ENCODE results near the gene RIN1.

RIN1 gene

DNA sequence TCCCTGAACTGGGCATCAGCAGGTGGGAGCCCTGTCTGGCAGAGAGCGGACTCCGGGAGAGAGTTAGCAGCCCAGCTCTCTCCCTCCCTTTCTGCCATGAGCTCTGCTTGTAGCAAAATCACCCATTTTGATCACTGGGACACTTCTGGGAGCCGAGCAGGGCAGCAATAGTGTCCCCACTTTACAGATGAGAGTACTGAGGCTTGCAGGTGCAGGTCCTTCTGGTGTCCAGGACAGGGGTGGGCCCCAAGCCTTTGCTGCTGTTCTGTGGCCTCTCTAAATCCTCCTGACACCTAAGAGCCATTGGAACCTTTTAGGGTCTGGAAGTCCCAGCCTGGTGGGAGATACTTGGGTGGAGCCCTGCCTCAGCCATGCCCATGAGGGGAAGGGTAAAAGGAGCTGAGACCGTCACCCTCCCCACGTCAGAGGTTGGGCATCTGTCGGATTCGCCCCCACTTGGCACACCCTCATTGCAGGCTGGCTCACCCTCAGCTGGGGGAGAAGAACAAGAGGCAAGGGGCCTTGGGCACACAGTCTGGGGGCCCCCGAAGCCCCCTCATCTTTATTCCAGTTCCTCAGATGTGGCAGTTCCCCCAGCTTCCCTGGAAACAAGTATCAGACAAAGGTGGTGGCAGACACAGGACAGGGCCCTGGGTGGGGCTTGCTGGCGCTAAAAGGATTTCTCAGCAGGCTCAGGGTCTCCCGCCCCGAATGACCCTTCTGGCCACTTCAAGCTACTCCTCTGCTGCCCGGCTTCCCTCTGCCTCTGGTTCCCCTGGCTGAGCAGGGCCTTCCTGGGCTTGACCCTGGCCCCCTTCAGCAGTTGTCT lies 4.5 kb downstream of the RIN1 start:
- DNase-seq (ENCODE audit: low read depth), result no peak
- no peak overlapping the region for H3K4me3 ChIP-seq (ENCODE audit: low read depth, low read length)
- TF ChIP-seq, protein P1, sequence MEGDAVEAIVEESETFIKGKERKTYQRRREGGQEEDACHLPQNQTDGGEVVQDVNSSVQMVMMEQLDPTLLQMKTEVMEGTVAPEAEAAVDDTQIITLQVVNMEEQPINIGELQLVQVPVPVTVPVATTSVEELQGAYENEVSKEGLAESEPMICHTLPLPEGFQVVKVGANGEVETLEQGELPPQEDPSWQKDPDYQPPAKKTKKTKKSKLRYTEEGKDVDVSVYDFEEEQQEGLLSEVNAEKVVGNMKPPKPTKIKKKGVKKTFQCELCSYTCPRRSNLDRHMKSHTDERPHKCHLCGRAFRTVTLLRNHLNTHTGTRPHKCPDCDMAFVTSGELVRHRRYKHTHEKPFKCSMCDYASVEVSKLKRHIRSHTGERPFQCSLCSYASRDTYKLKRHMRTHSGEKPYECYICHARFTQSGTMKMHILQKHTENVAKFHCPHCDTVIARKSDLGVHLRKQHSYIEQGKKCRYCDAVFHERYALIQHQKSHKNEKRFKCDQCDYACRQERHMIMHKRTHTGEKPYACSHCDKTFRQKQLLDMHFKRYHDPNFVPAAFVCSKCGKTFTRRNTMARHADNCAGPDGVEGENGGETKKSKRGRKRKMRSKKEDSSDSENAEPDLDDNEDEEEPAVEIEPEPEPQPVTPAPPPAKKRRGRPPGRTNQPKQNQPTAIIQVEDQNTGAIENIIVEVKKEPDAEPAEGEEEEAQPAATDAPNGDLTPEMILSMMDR (IDR thresholded peaks at IDR 0.05; ENCODE audit: low read depth, low read length, missing control alignments), result no peak

DNA sequence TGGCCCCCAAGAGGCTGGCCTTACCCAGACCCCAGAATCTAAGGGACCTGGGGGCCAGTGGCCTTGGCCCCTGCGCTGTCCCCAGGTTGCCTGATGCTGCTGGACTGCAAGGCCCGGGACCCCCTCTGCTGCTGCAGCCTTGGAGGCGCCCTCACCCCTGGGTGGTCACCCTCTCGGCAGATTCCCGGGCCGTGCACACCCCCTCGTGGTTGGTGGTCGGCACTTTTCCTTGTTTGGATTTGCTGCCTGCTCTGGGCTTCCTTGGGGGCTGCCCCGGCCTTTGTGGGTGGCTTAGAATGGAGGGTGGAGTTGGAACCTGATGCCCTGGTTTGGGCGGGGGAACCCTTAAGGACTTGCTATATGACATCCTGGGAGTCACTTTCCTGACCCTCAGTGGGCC lies 5.3 kb downstream of the RIN1 start:
- TF ChIP-seq, protein P1 (IDR thresholded peaks at IDR 0.05; ENCODE audit: low read depth, low read length, missing control alignments), result no peak

DNA sequence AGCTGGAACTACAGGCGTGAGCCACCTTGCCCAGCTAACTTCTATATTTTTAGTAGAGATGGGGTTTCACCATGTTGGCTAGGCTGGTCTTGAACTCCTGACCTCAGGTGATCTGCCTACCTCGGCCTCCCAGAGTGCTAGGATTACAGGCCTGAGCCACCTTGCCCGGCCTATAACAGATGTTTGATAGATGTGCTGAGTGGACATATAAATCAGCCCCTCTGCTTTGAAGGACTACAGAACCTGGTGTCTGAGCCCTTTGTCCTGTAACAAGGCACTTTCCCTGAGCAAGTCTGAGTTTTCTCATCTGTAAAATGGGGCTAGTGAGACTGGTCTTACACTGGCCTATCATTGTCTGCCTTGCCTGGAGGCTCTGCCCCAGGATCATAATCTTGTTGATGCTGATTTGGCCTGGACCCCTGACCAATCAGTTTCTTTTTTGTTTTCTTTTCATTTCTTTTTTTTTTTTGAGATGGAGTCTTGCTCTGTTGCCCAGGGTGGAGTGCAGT lies 7.0 kb downstream of the RIN1 start:
- TF ChIP-seq, protein P1 (IDR thresholded peaks at IDR 0.05; ENCODE audit: low read depth, low read length, missing control alignments), result no peak
- H3K4me3 ChIP-seq (ENCODE audit: low read depth, low read length), result no peak overlapping the region
- no peak for DNase-seq (ENCODE audit: low read depth)

More for the DNA sequence above, 5.3 kb downstream of the RIN1 start:
- no peak overlapping the region for H3K4me3 ChIP-seq (ENCODE audit: low read depth, low read length)
- DNase-seq (ENCODE audit: low read depth), result no peak

GRCh38 chr11:66328302-66329144 lies 7.7 kb downstream of the RIN1 start:
- TF ChIP-seq, protein P1 (IDR thresholded peaks at IDR 0.05; ENCODE audit: low read depth, low read length, missing control alignments), result peak; percentile 88
- H3K4me3 ChIP-seq (ENCODE audit: low read depth, low read length), result no peak overlapping the region
- DNase-seq (ENCODE audit: low read depth), result no peak

DNA sequence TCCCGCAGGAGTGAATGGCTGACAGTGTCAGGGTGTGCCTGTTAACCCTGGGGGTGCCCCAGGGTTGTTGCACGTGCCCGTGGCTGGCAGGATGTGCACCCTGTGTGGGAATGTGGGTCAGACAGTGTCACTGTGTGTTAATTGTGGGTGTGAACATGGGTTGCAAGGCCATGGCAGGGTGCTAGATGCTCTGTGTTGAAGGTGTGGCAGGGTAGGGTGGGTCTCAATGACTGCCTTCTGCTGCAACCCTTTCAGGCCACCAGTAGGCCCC lies 8.3 kb downstream of the RIN1 start:
- TF ChIP-seq, protein P1 (IDR thresholded peaks at IDR 0.05; ENCODE audit: low read depth, low read length, missing control alignments), result no peak
- no peak for DNase-seq (ENCODE audit: low read depth)
- no peak overlapping the region for H3K4me3 ChIP-seq (ENCODE audit: low read depth, low read length)

GRCh38 chr11:66327171-66328030 lies 8.8 kb downstream of the RIN1 start:
- DNase-seq (ENCODE audit: low read depth), result no peak
- H3K4me3 ChIP-seq (ENCODE audit: low read depth, low read length), result no peak overlapping the region
- TF ChIP-seq, protein P1 (IDR thresholded peaks at IDR 0.05; ENCODE audit: low read depth, low read length, missing control alignments), result no peak

Data from GM12864 (cell line).